Parathyroid adenoma (tissue), 2 donors: ENCODE results near the gene REM1.
"Not testable (repeated sequence)": the region's sequence is repeated elsewhere in the genome, so short reads cannot be mapped to it uniquely, and the experiment has no call there.

Source experiments
- H2AFZ ChIP-seq: fragments of 300-600 bp; sonication (generic); one replicate; pipeline ENCODE4 v1.7.0; 2017; ENCODE audit warnings: antibody characterized with exemption, mild to moderate bottlenecking
- H3K27ac ChIP-seq: fragments of 300-600 bp; sonication (generic); one replicate; pipeline ENCODE4 v1.7.0; 2017
- H3K27me3 ChIP-seq: fragments of 300-600 bp; sonication (generic); one replicate; pipeline ENCODE4 v1.7.0; 2017; ENCODE audit warnings: low read length; ENCODE audit not compliant: control insufficient read depth, insufficient read depth
- H3K36me3 ChIP-seq: fragments of 300-600 bp; sonication (generic); one replicate; pipeline ENCODE4 v1.7.0; 2017; ENCODE audit warnings: low read length; ENCODE audit not compliant: control insufficient read depth, insufficient read depth
- H3K4me1 ChIP-seq: fragments of 300-600 bp; sonication (generic); one replicate; pipeline ENCODE4 v1.7.0; 2017; ENCODE audit warnings: control low read depth
- H3K4me2 ChIP-seq: fragments of 300-600 bp; sonication (generic); one replicate; pipeline ENCODE4 v1.7.0; 2017; ENCODE audit warnings: low read length
- H3K4me3 ChIP-seq: fragments of 300-600 bp; sonication (generic); one replicate; pipeline ENCODE4 v1.7.0; 2017; ENCODE audit warnings: low read depth, low read length
- H3K79me2 ChIP-seq: fragments of 300-600 bp; sonication (generic); one replicate; pipeline ENCODE4 v1.7.0; 2017; ENCODE audit warnings: control low read depth
- H3K9ac ChIP-seq: fragments of 300-600 bp; sonication (generic); one replicate; pipeline ENCODE4 v1.7.0; 2017; ENCODE audit warnings: mild to moderate bottlenecking
- H3K9me3 ChIP-seq: fragments of 300-600 bp; sonication (generic); one replicate; pipeline ENCODE4 v1.7.0; 2017; ENCODE audit warnings: low read length; ENCODE audit not compliant: control insufficient read depth
- CTCF ChIP-seq: fragments of 300-600 bp; sonication (generic); IDR thresholded peaks from one replicate; pipeline ENCODE4 v1.7.0; 2017; ENCODE audit warnings: antibody characterized with exemption, mild to moderate bottlenecking
- donor health status: primary hyperparathyroidism.

Gene REM1, protein sequence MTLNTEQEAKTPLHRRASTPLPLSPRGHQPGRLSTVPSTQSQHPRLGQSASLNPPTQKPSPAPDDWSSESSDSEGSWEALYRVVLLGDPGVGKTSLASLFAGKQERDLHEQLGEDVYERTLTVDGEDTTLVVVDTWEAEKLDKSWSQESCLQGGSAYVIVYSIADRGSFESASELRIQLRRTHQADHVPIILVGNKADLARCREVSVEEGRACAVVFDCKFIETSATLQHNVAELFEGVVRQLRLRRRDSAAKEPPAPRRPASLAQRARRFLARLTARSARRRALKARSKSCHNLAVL

GRCh38 chr20:31474758-31475427, at the start of gene REM1, which contains the start of gene DEFB124:
TSS of gene REM1 (plus strand) at chr20:31475288. CDS start at chr20:31476446, 1,158 bp downstream.
TSS of gene DEFB124 (minus strand) at chr20:31475127. CDS start at chr20:31473013, 2,114 bp downstream.
- no peaks in the 10 kb centered on the region for H3K9me3 ChIP-seq
- no peaks in the 10 kb centered on the region for H3K27me3 ChIP-seq
- H3K36me3 ChIP-seq: no peaks in the 10 kb centered on the region
- H3K4me2 ChIP-seq: peak within 1 kb of the TSS; percentile 71
- no peaks in the 10 kb centered on the region for H3K4me1 ChIP-seq
- TF ChIP-seq CTCF: no peak
- H3K79me2 ChIP-seq: no peaks in the 10 kb centered on the region
- H3K27ac ChIP-seq: no peak within 1 kb of the TSS
- H2AFZ ChIP-seq: peak within 1 kb of the TSS; percentile 63
- peak within 1 kb of the TSS; percentile 40 for H3K4me3 ChIP-seq
- no peak within 1 kb of the TSS for H3K9ac ChIP-seq

GRCh38 chr20:31425797-31426196, 49.3 kb upstream of the REM1 start:
- Histone ChIP-seq H3K4me1 (no peaks in the 10 kb centered on the region), H3K27me3 (no peaks in the 10 kb centered on the region), H3K36me3 (no peaks in the 10 kb centered on the region), H3K79me2 (no peaks in the 10 kb centered on the region), H3K9me3 (no peaks in the 10 kb centered on the region), H3K9ac (no peak overlapping the region), H3K4me3 (no peak overlapping the region), H3K4me2 (no peak overlapping the region), H2AFZ (no peak overlapping the region), H3K27ac (no peak overlapping the region)
- TF ChIP-seq CTCF: no peak

DNA sequence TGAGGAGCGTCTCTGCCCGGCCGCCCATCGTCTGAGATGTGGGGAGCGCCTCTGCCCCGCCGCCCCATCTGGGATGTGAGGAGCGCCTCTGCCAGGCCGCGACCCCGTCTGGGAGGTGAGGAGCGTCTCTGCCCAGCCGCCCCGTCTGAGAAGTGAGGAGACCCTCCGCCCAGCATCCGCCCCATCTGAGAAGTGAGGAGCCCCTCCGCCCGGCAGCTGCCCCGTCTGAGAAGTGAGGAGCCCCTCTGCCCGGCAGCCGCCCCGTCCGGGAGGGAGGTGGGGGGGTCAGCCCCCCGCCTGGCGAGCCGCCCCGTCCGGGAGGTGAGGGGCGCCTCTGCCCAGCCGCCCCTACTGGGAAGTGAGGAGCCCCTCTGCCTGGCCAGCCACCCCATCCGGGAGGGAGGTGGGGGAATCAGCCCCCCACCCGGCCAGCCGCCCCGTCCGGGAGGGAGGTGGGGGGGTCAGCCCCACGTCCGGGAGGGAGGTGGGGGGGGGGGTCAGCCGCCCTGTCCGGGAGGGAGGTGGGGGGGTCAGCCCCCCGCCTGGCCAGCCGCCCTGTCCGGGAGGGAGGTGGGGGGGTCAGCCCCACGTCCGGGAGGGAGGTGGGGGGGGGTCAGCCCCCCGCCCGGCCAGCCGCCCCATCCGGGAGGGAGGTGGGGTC, 48.1 kb upstream of the REM1 start:
- not testable (repeated sequence) for H2AFZ ChIP-seq, H3K4me3 ChIP-seq, H3K27me3 ChIP-seq, H3K4me2 ChIP-seq, H3K9me3 ChIP-seq, H3K79me2 ChIP-seq, H3K4me1 ChIP-seq, H3K27ac ChIP-seq, H3K36me3 ChIP-seq, H3K9ac ChIP-seq

- H3K27me3 ChIP-seq, H3K36me3 ChIP-seq, H2AFZ ChIP-seq, H3K9me3 ChIP-seq, H3K4me3 ChIP-seq, H3K9ac ChIP-seq, H3K79me2 ChIP-seq, H3K4me1 ChIP-seq, H3K27ac ChIP-seq, H3K4me2 ChIP-seq: not testable (repeated sequence)
Observed at GRCh38 chr20:31427576-31427975, 47.5 kb upstream of the REM1 start.

DNA sequence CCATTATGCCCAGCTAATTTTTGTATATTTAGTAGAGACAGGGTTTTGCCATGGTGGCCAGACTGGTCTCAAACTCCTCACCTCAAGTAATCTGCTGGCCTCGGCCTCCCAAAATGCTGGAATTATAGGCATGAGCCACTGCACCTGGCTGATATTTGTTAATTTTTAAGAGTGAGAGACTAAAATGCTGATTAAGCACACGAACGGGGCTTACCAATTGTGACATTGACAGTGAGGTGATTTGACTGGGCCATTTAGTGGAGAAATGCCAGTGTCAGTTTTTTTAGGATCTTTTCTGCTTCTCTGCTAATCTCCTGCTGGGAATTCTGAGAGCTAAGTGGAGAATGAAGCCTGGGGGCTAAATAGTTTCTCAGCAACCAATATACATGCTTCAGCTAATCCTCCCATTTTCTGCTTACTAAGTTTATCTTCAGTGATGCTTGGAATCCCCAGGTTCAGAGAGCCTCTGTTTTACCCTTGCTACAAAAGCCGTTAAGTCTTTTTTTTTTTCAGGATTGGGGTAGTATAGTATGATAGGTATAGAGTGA, 44.4 kb upstream of the REM1 start:
- H3K9me3 ChIP-seq: no peaks in the 10 kb centered on the region
- no peak overlapping the region for H3K27ac ChIP-seq
- no peak for TF ChIP-seq CTCF
- H3K27me3 ChIP-seq: no peaks in the 10 kb centered on the region
- no peak overlapping the region for H3K4me3 ChIP-seq
- no peak overlapping the region for H3K9ac ChIP-seq
- H2AFZ ChIP-seq: no peak overlapping the region
- H3K4me2 ChIP-seq: no peak overlapping the region
- no peaks in the 10 kb centered on the region for H3K36me3 ChIP-seq
- no peaks in the 10 kb centered on the region for H3K79me2 ChIP-seq
- H3K4me1 ChIP-seq: no peaks in the 10 kb centered on the region
